Posterior vena cava (tissue), 2 donors: ENCODE data around the gene ZMYM5. TPM values are rescaled to one million over a fixed set of nuclear protein-coding genes. Genes with fewer than 3 reads are reported as not detected.
"Not testable (repeated sequence)": the region's sequence is repeated elsewhere in the genome, so short reads cannot be mapped to it uniquely, and the experiment has no call there.

Source experiments
- DNase-seq: peaks from one replicate; pipeline ENCODE4 v3.0.0-alpha.2; 2020; ENCODE audit warnings: low spot score
- intact Hi-C, 2 donors: fragments of 100-400 bp; cut with DNase I; formaldehyde crosslinking; loops; one replicate each; pipeline versions ENCODE4 v1.14.1 to v1.14.2; 2022 to 2023
- long read RNA-seq, 2 donors: library from polyadenylated mRNA; unstranded; transcript quantifications; one replicate each; pipeline ENCODE4 v2.0.0, GENCODE V29; 2020 to 2021
- total RNA-seq, 2 donors: library from RNA; stranded (reverse); fragmentation: NEBNext Ultra II Directional; extraction: Animal tissue kit (Norgen Biotek cat#: 25700); gene quantifications; one replicate each; pipeline ENCODE4 v1.2.1, GENCODE V29; 2021
- donor health status: DM: yes; HTN: yes; CAD: no.
- donor health status: DM: yes; HTN: yes; CAD: no.

The ZMYM5 gene
- 10 to 100 TPM in 1 of 2 donors, 1 to 10 TPM in 1; 9.2 to 12.0 TPM for total RNA-seq
- long read RNA-seq, donor 1, partial matches to known transcripts, result 1 of 4 reads
- long read RNA-seq, donor 1, other reads (novel, unspliced or antisense), result 2 of 4 reads
- long read RNA-seq, donor 2, transcript ZMYM5-201 (8 exons, 3,268 nt), result major isoform, 8 of 24 reads
- long read RNA-seq, donor 2, partial matches to known transcripts, result 7 of 24 reads
- long read RNA-seq, donor 2, other reads (novel, unspliced or antisense), result 8 of 24 reads

GRCh38 chr13:19863323-19864023 lies at the start of gene ZMYM5:
Gene ZMYM5 (minus strand): TSS chr13:19863649. CDS start chr13:19852180, 11,469 bp downstream.
- peak; percentile 100 for DNase-seq
- intact Hi-C loops, result no loop called here

DNA sequence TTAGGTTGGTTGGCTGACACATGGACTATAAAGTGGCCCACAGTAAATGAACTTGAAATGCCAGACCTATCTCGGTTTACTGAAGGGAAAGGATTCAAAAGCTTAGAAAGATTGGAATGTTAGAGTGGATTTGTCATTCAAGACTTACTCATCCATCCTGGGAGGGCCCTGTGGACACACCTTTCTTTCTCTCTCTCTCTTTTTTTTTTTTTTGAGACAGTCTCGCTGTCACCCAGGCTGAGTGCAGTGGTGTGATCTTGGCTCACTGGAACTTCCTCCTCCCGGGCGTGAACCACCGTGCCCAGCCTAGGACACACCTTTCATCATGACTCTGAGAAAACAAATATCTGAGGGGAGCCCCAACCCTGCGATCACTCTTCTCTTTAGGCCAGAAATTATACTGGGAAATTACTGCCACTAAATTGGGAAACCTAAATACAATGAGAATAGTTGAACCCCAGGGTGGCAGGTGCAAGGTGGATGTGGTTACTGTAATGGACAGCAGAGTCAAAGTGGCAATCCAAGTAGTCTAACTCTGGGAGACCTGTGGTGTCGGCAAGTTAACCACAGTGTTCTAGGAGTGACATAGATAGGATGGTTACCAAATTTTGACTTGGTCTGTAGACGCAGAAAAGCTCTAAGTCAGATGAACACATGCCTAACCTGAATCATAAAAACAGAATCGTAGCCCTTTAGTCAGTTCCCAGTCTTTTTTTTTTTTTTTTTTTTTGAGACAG lies 47.1 kb upstream of the ZMYM5 start:
- intact Hi-C loops, result no loop called here
- no peak for DNase-seq

DNA sequence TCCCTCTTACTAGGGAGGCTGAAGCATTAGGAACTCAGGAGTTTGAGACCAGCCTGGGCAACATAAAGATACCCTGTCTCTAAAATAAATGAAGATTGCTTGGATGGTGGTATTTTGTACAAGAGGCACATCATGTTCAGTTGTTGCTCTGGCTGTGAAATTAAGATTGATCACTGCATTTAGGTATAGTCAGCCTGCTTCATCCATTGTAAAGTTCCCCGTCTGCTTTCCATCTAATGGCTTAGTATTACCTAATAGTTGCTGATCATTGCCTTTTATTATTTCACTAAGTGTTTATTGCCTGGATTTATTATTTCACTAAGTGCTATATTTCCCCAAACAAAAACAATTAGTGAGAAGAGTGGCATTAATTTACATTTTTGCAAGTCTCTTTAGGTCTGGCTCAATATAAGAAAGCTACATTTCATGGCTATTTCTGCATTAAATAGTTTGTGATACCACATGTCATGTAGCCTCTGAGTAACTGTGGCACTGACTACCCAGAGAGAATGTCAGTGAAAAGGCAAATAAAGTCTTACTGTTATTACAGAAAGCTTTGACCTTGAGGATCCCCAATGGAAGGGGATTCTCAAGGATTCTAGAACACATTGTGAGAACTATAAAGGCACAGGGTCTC lies 45.0 kb upstream of the ZMYM5 start:
- intact Hi-C loops, result no loop called here
- no peak for DNase-seq

DNA sequence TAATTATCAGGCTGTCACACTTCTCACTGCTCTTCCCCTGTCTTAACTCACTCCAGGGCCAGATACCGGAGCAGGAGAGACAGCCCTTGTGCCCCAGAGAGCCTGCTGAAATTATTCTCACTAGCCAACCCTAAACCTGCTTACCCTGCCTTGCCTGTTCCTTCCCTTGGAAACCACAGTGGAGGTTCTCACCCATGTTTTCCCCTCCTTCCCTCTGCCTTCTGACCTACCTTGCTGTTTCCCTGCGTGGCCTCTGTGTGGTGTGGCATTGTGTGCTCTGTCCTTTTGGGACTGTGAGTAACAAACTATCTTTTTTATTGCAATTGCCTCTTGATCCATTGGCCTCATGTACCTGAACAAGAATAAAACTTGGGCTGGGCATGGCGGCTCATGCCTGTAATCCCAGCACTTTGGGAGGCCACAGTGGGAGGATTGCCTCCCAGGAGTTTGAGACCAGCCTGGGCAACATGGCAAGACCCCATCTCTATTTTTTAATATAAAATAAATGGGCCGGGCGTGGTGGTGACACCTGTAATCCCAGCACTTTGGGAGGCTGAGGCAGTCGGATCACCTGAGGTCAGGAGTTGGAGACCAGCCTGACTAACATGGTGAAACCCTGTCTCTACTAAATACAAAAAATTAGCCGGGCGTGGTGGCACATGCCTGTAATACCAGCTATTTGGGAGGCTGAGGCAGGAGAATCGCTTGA lies 42.2 kb upstream of the ZMYM5 start:
- intact Hi-C loops, DNase-seq: not testable (repeated sequence)

DNA sequence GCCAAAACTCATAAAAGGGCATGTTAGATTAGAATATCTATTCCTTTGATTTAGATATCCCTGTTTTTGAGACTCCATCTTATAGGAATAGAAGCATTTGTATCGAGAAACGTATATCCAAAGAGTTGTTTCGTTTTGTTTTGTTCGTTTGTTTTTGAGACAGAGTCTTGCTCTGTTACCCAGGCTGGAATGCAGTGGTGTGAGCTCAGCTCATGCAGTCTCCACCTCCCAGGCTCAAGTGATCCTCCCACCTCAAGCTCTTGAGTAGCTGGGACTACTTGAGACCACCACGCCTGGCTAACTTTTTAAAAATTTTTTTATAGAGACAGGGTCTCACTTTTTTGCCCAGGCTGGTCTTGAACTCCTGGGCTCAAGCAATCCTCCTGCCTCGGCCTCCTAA lies 26.6 kb upstream of the ZMYM5 start:
- DNase-seq, result no peak
- intact Hi-C loops, result no loop called here

- no peak for DNase-seq
- intact Hi-C loops, result no loop called here
Observed at GRCh38 chr13:19888799-19889198, 25.4 kb upstream of the ZMYM5 start.

- intact Hi-C loops, result no loop called here
Observed at GRCh38 chr13:19882231-19882630, 18.8 kb upstream of the ZMYM5 start.

GRCh38 chr13:19881641-19882040 lies 18.2 kb upstream of the ZMYM5 start:
- no peak for DNase-seq
- intact Hi-C loops, result no loop called here

More at GRCh38 chr13:19882231-19882630, 18.8 kb upstream of the ZMYM5 start:
- no peak for DNase-seq

- intact Hi-C loops, result no loop called here
- peak; percentile 85 for DNase-seq
Observed at GRCh38 chr13:19864746-19865309, 1.4 kb upstream of the ZMYM5 start.

DNA sequence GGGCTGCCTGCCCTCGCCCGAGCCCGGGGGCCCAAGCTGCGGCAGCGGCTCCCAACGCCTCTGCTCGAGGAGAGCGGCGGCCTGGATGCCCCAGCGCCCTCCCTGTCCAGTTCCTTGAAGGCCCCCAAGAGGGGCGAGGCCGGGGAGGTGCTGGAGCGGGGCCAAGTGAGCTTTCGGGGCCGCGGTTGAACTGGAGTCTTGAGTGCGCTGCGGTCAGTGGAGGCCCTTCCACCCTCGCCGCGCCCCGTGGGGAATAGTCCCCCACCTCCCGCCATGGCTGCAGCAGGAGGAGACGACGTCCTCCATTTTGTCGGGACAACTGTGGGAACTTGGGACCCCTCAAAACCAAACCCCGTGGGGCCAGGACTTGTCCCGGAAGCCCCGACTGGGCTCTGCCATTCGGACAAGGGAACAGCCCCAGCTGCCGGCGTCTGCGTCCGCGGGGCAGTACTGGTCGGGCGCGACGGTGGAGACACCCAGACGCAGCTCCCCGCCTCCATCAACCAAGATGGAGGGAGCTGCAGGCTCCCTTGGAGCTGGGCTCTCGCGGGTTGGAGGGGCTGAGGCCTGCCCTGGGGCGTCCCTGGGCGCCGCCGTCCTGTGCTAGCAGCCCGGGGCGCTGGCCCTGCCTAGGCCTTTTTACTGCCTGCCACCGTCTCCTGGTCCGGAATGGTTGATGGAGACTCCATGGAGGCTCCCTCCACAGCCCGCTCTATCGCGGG lies 736 bp upstream of the ZMYM5 start:
- intact Hi-C loops, result no loop called here
- peak; percentile 93 for DNase-seq

DNA sequence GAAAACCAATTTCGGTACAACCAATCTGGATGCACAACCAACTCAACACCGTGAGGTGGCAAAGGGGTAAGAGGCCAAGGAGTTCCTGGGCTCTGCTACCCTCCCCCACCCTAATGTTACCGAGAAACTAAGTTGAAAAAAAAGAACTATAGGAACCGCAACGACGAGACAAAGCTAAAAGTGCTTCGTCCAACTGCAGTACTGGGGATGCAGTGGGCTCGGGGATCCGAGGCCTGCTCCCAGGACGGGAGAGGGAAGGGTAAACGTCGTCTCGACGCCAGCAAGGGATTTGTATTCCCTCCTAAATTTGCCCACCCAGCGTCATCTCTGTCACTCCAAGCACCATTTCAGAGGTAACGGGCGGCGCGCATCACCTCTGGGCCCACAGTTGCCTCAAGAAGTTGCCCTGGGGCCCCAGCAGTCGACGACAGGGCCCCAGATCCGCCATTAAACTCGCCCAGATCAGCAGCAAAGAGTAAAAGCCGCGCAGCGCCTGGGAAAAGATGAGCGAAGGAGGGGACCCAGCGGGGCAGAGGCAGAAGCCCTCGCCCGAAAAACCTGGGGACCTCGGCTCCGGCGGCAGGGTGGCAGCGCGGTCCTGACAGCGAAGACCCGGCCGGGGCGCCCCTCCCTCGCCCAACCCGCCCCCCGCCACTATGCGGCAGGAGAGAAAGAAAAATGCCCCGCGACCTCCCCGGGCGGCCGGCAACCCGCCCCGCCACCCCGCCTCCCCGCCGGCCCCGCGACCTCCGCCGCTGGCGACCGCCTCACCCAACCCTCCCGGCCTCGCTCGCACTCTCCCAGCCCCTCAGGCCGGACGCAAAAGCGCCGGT lies 752 bp downstream of the ZMYM5 start:
- intact Hi-C loops, result no loop called here
- no peak for DNase-seq

DNA sequence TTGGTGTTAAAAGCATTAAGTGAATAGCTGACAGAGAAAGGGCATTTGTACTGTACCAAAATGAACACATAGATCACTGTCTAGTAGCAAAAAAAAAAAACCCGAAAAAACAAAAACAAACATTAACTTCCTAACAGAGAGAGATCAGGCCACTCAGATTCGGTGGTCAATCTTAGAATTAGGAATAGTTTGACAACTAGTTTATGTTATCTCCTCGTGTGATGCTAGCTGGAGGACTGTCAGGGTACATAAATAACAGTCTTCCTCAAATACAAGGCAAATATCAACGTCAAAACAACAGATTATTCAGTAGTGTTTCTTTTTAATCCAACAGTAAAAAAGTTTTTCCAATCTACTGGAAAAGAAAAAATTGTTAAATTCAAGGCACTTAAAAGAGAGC lies 1.7 kb downstream of the ZMYM5 start:
- DNase-seq, result no peak
- intact Hi-C loops, result no loop called here

DNA sequence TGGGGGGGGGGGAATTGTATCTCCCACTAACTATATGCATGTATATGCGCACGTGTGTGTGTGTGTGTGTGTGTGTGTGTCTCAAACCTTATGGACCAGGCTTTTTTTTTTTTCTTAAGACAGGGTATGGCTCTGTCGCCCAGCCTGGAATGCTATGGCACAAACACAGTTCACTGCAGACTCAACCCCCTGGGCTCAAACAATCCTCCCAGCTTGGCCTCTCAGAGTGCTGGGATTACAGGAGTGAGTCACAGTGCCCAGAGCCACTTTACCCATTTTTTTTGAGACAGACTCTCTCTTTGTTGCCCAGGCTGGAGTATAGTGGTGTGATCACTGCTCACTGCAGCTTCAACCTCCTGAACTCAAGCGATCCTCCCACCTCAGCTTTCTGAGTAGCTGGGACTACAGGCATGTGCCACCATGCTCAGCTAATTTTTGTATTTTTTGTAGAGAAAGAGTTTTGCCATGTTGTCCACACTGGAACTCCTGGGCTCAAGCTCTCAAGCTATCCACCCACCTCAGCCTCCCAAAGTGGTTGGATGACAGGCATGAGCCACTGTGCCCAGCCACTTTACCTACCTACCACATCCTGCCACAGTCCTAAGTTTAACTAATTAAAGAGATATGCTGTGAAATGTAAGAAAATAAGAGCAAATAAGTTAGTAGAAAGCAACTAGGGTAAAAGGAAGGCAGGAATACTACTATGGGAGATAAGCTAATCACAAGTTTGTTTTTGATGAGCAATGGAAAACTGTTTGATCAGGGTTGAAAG lies 2.4 kb downstream of the ZMYM5 start:
- DNase-seq, result no peak
- intact Hi-C loops, result no loop called here

DNA sequence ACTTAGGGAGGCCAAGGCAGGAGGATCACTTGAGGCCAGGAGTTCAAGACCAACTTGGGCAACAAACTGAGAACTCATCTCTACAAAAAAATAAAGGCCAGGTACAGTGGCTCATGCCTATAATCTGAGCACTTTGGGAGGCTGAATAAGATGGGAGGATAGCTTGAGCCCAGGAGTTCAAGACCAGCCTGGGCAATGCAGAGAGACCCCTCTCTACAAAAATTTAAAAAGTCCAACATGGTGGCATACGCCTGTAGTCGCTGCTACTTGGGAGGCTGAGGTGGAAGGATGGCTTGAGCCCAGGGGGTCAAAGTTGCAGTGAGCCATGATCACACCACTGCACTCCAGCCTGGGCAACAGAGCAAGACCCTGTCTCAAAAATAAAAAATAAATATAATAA lies 5.8 kb downstream of the ZMYM5 start:
- DNase-seq, intact Hi-C loops: not testable (repeated sequence)

GRCh38 chr13:19852766-19853165 lies 10.7 kb downstream of the ZMYM5 start:
- DNase-seq, result no peak

GRCh38 chr13:19845758-19846157 lies 17.7 kb downstream of the ZMYM5 start:
- DNase-seq, result no peak
- intact Hi-C loops, result no loop called here

More at GRCh38 chr13:19852766-19853165, 10.7 kb downstream of the ZMYM5 start:
- intact Hi-C loops, result no loop called here

- no peak for DNase-seq
- intact Hi-C loops, result no loop called here
Observed at GRCh38 chr13:19838865-19839275, 24.6 kb downstream of the ZMYM5 start.
